ENCODE measurements around the gene ADGRG1. TPM values are rescaled to one million over a fixed set of nuclear protein-coding genes. Genes with fewer than 3 reads are reported as not detected.

Gene ADGRG1
- total RNA-seq, 8 experiments from 2014 or later: 0.54 to 82.8 (median 48.8) TPM

GRCh38 chr16:57643910-57644309, 15.5 kb downstream of the ADGRG1 start:
- in situ Hi-C loops (cut with MboI; ENCODE audit: low pct_unique_long_range_greater_than_20kb in 2 of 9, low sequenced_read_pairs in 9 of 9, unreplicated experiment in 9 of 9): no loop called here
- no peak for ATAC-seq (replicated peaks in 6 of 8)
- Histone ChIP-seq H3K4me3 (no peak overlapping the region), H3K4me1 (replicated peaks in 1 of 2) (peaks cover 40 to 45% of the 10 kb centered on the region in 2 donors), H3K27ac (no peak overlapping the region)
- 40 to 83% methylated on average over 1 of the region's 9 CpGs; no CpG with 5 or more reads in 8 of the 10 experiments for WGBS, 10 experiments

- Histone ChIP-seq H3K27ac (no peak overlapping the region), H3K4me3 (no peak overlapping the region), H3K4me1 (replicated peaks in 1 of 2) (peaks cover 39 to 43% of the 10 kb centered on the region in 2 donors)
- 90 to 100% (median 93%) methylated on average over 2 to 8 of the region's 11 CpGs; no CpG with 5 or more reads in 7 of the 10 experiments for WGBS, 10 experiments
- no peak for ATAC-seq (replicated peaks in 6 of 8)
- in situ Hi-C loops (cut with MboI; ENCODE audit: low pct_unique_long_range_greater_than_20kb in 2 of 9, low sequenced_read_pairs in 9 of 9, unreplicated experiment in 9 of 9): no loop called here
Measured at GRCh38 chr16:57644383-57645014, 16.1 kb downstream of the ADGRG1 start.

- 30 to 100% methylated on average over 1 to 2 of the region's 10 CpGs; no CpG with 5 or more reads in 8 of the 10 experiments for WGBS, 10 experiments
- no peak overlapping the region for H3K4me3 ChIP-seq
- no peak overlapping the region for H3K27ac ChIP-seq
- peak in 2 of 8 experiments; percentile 9 to 12 for ATAC-seq (replicated peaks in 6 of 8)
- in situ Hi-C loops (cut with MboI; ENCODE audit: low pct_unique_long_range_greater_than_20kb in 2 of 9, low sequenced_read_pairs in 9 of 9, unreplicated experiment in 9 of 9): no loop called here
- H3K4me1 ChIP-seq (replicated peaks in 1 of 2): peaks cover 34 to 37% of the 10 kb centered on the region in 2 donors
Measured at GRCh38 chr16:57645169-57645568, 16.7 kb downstream of the ADGRG1 start.

GRCh38 chr16:57645691-57646387, 17.4 kb downstream of the ADGRG1 start:
- H3K27ac ChIP-seq: peak overlapping the region in 1 of 2 donors; percentile 4
- peak in 4 of 8 experiments; percentile 31 to 55 (median 44) for ATAC-seq (replicated peaks in 6 of 8)

GRCh38 chr16:57646388-57647039, 18.1 kb downstream of the ADGRG1 start:
- no peak overlapping the region for H3K27ac ChIP-seq
- no peak overlapping the region for H3K4me3 ChIP-seq
- in situ Hi-C loops (cut with MboI; ENCODE audit: low pct_unique_long_range_greater_than_20kb in 2 of 9, low sequenced_read_pairs in 9 of 9, unreplicated experiment in 9 of 9): no loop called here
- peaks cover 21 to 25% of the 10 kb centered on the region in 2 donors for H3K4me1 ChIP-seq (replicated peaks in 1 of 2)
- 20 to 100% (median 83%) methylated on average over 1 to 4 of the region's 14 CpGs; no CpG with 5 or more reads in 3 of the 10 experiments for WGBS, 10 experiments
- ATAC-seq (replicated peaks in 6 of 8): peak in 1 of 8 experiments; percentile 4

More at GRCh38 chr16:57645691-57646387, 17.4 kb downstream of the ADGRG1 start:
- Histone ChIP-seq H3K4me3 (no peak overlapping the region), H3K4me1 (replicated peaks in 1 of 2) (peaks cover 28 to 31% of the 10 kb centered on the region in 2 donors)
- in situ Hi-C loops (cut with MboI; ENCODE audit: low pct_unique_long_range_greater_than_20kb in 2 of 9, low sequenced_read_pairs in 9 of 9, unreplicated experiment in 9 of 9): no loop called here
- WGBS, 10 experiments: 47 to 100% (median 80%) methylated on average over 1 to 5 of the region's 24 CpGs; no CpG with 5 or more reads in 5 of the 10 experiments

- WGBS, 10 experiments: 0 to 93% (median 83%) methylated on average over 1 to 4 of the region's 10 CpGs; no CpG with 5 or more reads in 5 of the 10 experiments
- Histone ChIP-seq H3K27ac (no peak overlapping the region), H3K4me3 (no peak overlapping the region), H3K4me1 (replicated peaks in 1 of 2) (peaks cover 17 to 22% of the 10 kb centered on the region in 2 donors)
- ATAC-seq (replicated peaks in 6 of 8): no peak
- in situ Hi-C loops (cut with MboI; ENCODE audit: low pct_unique_long_range_greater_than_20kb in 2 of 9, low sequenced_read_pairs in 9 of 9, unreplicated experiment in 9 of 9): no loop called here
Measured at GRCh38 chr16:57647136-57647875, 18.9 kb downstream of the ADGRG1 start.

GRCh38 chr16:57648125-57648524, 19.7 kb downstream of the ADGRG1 start:
- 57 to 100% (median 81%) methylated on average over 1 to 5 of the region's 5 CpGs; no CpG with 5 or more reads in 3 of the 10 experiments for WGBS, 10 experiments

GRCh38 chr16:57648581-57649442, 20.4 kb downstream of the ADGRG1 start:
- Histone ChIP-seq H3K4me3 (no peak overlapping the region), H3K27ac (no peak overlapping the region), H3K4me1 (replicated peaks in 1 of 2) (peaks cover 7 to 14% of the 10 kb centered on the region in 2 donors)
- in situ Hi-C loops (cut with MboI; ENCODE audit: low pct_unique_long_range_greater_than_20kb in 2 of 9, low sequenced_read_pairs in 9 of 9, unreplicated experiment in 9 of 9): no loop called here
- 0 to 75% (median 32%) methylated on average over 2 to 9 of the region's 18 CpGs; no CpG with 5 or more reads in 2 of the 10 experiments for WGBS, 10 experiments
- ATAC-seq (replicated peaks in 6 of 8): peak; percentile 44 to 93 (median 52)

More at GRCh38 chr16:57648125-57648524, 19.7 kb downstream of the ADGRG1 start:
- no peak overlapping the region for H3K4me3 ChIP-seq
- H3K4me1 ChIP-seq (replicated peaks in 1 of 2): peaks cover 13 to 15% of the 10 kb centered on the region in 2 donors
- in situ Hi-C loops (cut with MboI; ENCODE audit: low pct_unique_long_range_greater_than_20kb in 2 of 9, low sequenced_read_pairs in 9 of 9, unreplicated experiment in 9 of 9): no loop called here
- H3K27ac ChIP-seq: no peak overlapping the region
- ATAC-seq (replicated peaks in 6 of 8): no peak

- peak in 1 of 8 experiments; percentile 29 for ATAC-seq (replicated peaks in 6 of 8)
- H3K4me3 ChIP-seq: no peak overlapping the region
- H3K27ac ChIP-seq: no peak overlapping the region
- H3K4me1 ChIP-seq (replicated peaks in 1 of 2): peaks cover 7 to 14% of the 10 kb centered on the region in 2 donors
- 57 to 87% (median 65%) methylated on average over 1 to 3 of the region's 6 CpGs; no CpG with 5 or more reads in 5 of the 10 experiments for WGBS, 10 experiments
- in situ Hi-C loops (cut with MboI; ENCODE audit: low pct_unique_long_range_greater_than_20kb in 2 of 9, low sequenced_read_pairs in 9 of 9, unreplicated experiment in 9 of 9): no loop called here
Measured at GRCh38 chr16:57649443-57649751, 21.0 kb downstream of the ADGRG1 start.

- WGBS, 10 experiments: 30 to 100% (median 80%) methylated on average over 1 to 4 of the region's 7 CpGs; no CpG with 5 or more reads in 5 of the 10 experiments
- Histone ChIP-seq H3K4me3 (no peak overlapping the region), H3K27ac (no peak overlapping the region), H3K4me1 (replicated peaks in 1 of 2) (peaks cover 7 to 14% of the 10 kb centered on the region in 2 donors)
- in situ Hi-C loops (cut with MboI; ENCODE audit: low pct_unique_long_range_greater_than_20kb in 2 of 9, low sequenced_read_pairs in 9 of 9, unreplicated experiment in 9 of 9): no loop called here
- no peak for ATAC-seq (replicated peaks in 6 of 8)
Measured at GRCh38 chr16:57649846-57650245, 21.4 kb downstream of the ADGRG1 start.

GRCh38 chr16:57651344-57652333, 23.2 kb downstream of the ADGRG1 start:
- no peak overlapping the region for H3K27ac ChIP-seq
- H3K4me1 ChIP-seq (replicated peaks in 1 of 2): peaks cover 0 to 2% of the 10 kb centered on the region in 2 donors
- WGBS, 10 experiments: 39 to 100% (median 80%) methylated on average over 1 to 7 of the region's 10 CpGs; no CpG with 5 or more reads in 2 of the 10 experiments
- in situ Hi-C loops (cut with MboI; ENCODE audit: low pct_unique_long_range_greater_than_20kb in 2 of 9, low sequenced_read_pairs in 9 of 9, unreplicated experiment in 9 of 9): no loop called here
- ATAC-seq (replicated peaks in 6 of 8): no peak
- H3K4me3 ChIP-seq: no peak overlapping the region

Measured in motor neuron (in vitro differentiated cells).